ENCODE measurements around the gene TMCC1. TPM values are rescaled to one million over a fixed set of nuclear protein-coding genes. Genes with fewer than 3 reads are reported as not detected.

Gene TMCC1
- total RNA-seq, 1 donor from 2014 or later = 16.7 TPM

DNA sequence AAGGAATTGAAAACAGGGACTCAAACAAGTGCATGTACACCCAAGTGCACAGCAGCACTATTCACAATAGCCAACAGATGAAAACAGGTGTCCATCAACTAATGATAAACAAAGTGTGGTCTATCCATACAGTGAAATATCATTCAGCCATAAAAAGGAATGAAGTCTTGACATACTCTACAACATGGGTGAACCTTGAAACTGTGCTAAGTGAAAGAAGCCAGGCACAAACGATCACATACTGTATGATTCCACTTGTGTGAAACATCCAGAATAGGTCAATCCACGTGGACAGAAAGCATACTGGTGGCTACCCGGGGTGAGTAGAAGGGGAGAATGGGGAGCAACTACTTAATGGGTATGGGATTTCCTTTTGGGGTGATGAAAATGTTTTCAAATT lies 257.4 kb downstream of the TMCC1 start:
- intact Hi-C loops (cut with DNase I) = no loop called here
- TF ChIP-seq POLR2AphosphoS5 (IDR thresholded peaks at IDR 0.05; ENCODE audit: insufficient read depth in 1 of 2, low read depth in 1 of 2) = no peak
- no peak for TF ChIP-seq CTCF (IDR thresholded peaks at IDR 0.05)
- no peak for TF ChIP-seq POLR2A (IDR thresholded peaks at IDR 0.05)
- no peaks in the 10 kb centered on the region for H3K4me1 ChIP-seq
- H3K9me3 ChIP-seq = no peaks in the 10 kb centered on the region
- H3K27me3 ChIP-seq = no peaks in the 10 kb centered on the region
- no peaks in the 10 kb centered on the region for H3K36me3 ChIP-seq
- H3K27ac ChIP-seq = no peak overlapping the region
- no peak overlapping the region for H3K4me3 ChIP-seq
- no peak for DNase-seq (ENCODE audit: extremely low spot score in 2 of 2)

- intact Hi-C loops (cut with DNase I) = no loop called here
- H3K4me1 ChIP-seq = no peaks in the 10 kb centered on the region
- DNase-seq (ENCODE audit: extremely low spot score in 2 of 2) = no peak
- H3K27me3 ChIP-seq = no peaks in the 10 kb centered on the region
- H3K4me3 ChIP-seq = no peak overlapping the region
- no peaks in the 10 kb centered on the region for H3K36me3 ChIP-seq
- TF ChIP-seq POLR2A (IDR thresholded peaks at IDR 0.05) (no peak), POLR2AphosphoS5 (IDR thresholded peaks at IDR 0.05; ENCODE audit: insufficient read depth in 1 of 2, low read depth in 1 of 2) (no peak), CTCF (IDR thresholded peaks at IDR 0.05) (no peak)
- H3K27ac ChIP-seq = no peak overlapping the region
- no peaks in the 10 kb centered on the region for H3K9me3 ChIP-seq
Observed at GRCh38 chr3:129635656-129636055, 257.9 kb downstream of the TMCC1 start.

DNA sequence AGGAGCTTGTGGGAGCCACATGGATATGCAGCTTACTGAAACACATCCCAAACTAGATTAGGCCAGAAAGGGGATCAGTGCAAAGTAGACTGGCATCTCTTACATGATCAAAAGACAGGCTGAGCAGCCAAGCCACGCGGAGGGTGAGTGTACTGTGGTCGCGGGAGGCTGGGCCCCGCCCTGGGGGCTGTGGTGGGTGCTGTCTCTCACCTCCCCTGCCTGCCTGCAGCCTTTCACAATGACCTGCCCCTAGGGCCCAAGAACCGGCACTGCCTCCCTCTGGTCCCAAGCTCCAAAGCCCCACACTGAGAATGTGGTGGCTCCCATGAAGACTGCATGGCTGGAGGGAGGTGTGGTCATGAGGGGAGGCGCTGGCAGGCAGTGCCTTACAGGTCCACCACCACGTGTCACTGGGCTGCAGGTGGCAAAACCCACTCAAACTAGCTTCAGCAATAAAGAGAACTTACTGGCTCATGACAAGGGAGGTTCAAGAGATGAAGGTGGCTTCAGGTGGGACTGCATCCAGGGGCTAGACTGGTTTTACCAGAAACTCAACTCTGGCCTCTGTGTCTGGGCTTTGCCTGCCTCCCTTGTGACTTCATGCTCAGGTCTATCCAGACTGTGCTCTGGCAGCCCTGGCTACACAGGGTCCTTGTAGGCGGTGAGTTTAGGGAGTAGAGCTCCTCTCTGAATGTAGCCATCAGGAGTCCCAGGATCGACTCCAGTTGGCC lies 259.6 kb downstream of the TMCC1 start:
- TF ChIP-seq CTCF (IDR thresholded peaks at IDR 0.05) (no peak), POLR2A (IDR thresholded peaks at IDR 0.05) (no peak), POLR2AphosphoS5 (IDR thresholded peaks at IDR 0.05; ENCODE audit: insufficient read depth in 1 of 2, low read depth in 1 of 2) (no peak)
- H3K27me3 ChIP-seq = no peaks in the 10 kb centered on the region
- intact Hi-C loops (cut with DNase I) = no loop called here

GRCh38 chr3:129632977-129633376 lies 260.5 kb downstream of the TMCC1 start:
- DNase-seq (ENCODE audit: extremely low spot score in 2 of 2) = no peak
- Histone ChIP-seq H3K36me3 (no peaks in the 10 kb centered on the region), H3K27ac (no peak overlapping the region), H3K9me3 (no peaks in the 10 kb centered on the region), H3K4me3 (no peak overlapping the region), H3K27me3 (no peaks in the 10 kb centered on the region), H3K4me1 (peaks cover 12% of the 10 kb centered on the region)
- TF ChIP-seq POLR2A (IDR thresholded peaks at IDR 0.05) = no peak
- TF ChIP-seq CTCF (IDR thresholded peaks at IDR 0.05) = no peak
- no peak for TF ChIP-seq POLR2AphosphoS5 (IDR thresholded peaks at IDR 0.05; ENCODE audit: insufficient read depth in 1 of 2, low read depth in 1 of 2)
- intact Hi-C loops (cut with DNase I) = no loop called here

More for the DNA sequence above, 259.6 kb downstream of the TMCC1 start:
- Histone ChIP-seq H3K4me3 (no peak overlapping the region), H3K36me3 (no peaks in the 10 kb centered on the region), H3K4me1 (peaks cover 4% of the 10 kb centered on the region), H3K27ac (no peak overlapping the region), H3K9me3 (no peaks in the 10 kb centered on the region)
- DNase-seq (ENCODE audit: extremely low spot score in 2 of 2) = no peak

GRCh38 chr3:129632556-129632955 lies 261.0 kb downstream of the TMCC1 start:
- TF ChIP-seq POLR2A (IDR thresholded peaks at IDR 0.05) (no peak), POLR2AphosphoS5 (IDR thresholded peaks at IDR 0.05; ENCODE audit: insufficient read depth in 1 of 2, low read depth in 1 of 2) (no peak), CTCF (IDR thresholded peaks at IDR 0.05) (no peak)
- no peak overlapping the region for H3K4me3 ChIP-seq
- intact Hi-C loops (cut with DNase I) = no loop called here
- H3K4me1 ChIP-seq = peaks cover 16% of the 10 kb centered on the region
- H3K27ac ChIP-seq = no peak overlapping the region
- H3K27me3 ChIP-seq = no peaks in the 10 kb centered on the region
- H3K9me3 ChIP-seq = no peaks in the 10 kb centered on the region
- H3K36me3 ChIP-seq = no peaks in the 10 kb centered on the region
- no peak for DNase-seq (ENCODE audit: extremely low spot score in 2 of 2)
